SH-SY5Y (cell line): ENCODE data around the gene MRPL40.

ENCODE experiments used
- GATA2 ChIP-seq: IDR thresholded peaks from 2 replicates; pipeline ENCODE4 v1.6.1; 2011; ENCODE audit warnings: mild to moderate bottlenecking, low read depth, low read length
- GATA3 ChIP-seq: IDR thresholded peaks from 2 replicates; pipeline ENCODE4 v1.6.1; 2011; ENCODE audit warnings: low read depth, mild to moderate bottlenecking, low read length, moderate library complexity

The MRPL40 gene

DNA sequence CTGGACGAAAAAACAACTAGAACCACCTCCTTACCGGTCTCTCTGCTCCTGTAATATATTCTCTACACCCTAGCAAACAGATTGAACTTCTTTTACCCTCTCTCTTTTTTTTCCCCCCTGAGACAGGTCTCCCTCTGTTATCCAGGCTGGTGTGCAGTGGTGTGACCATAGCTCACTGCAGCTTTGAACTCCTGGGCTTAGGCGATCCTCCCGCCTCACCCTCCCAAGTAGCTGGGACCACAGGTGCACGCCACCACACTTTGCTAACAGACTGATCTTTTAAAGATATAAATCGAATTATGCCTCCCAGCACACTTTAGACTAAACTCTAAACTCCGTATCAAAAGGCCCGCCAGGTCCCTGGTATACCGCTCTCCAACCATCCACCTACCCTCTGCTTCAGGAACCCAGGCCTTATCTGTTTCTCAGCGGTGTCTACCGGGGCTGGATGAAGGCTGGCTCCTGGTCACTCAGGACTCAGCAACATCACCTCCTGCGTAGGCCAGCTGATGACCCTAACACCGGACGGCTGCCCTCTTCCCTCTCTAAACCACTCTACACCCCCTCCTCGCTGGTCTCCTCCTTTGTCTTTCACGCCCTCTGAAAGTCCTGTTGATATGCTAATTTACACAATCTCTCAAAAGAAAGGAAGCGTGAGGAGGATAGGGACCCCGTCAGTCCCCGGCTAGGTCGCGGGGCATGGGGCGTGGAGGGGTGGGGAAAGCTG, 14.4 kb downstream of the MRPL40 start:
- TF ChIP-seq GATA3 (no peak), GATA2 (no peak)

DNA sequence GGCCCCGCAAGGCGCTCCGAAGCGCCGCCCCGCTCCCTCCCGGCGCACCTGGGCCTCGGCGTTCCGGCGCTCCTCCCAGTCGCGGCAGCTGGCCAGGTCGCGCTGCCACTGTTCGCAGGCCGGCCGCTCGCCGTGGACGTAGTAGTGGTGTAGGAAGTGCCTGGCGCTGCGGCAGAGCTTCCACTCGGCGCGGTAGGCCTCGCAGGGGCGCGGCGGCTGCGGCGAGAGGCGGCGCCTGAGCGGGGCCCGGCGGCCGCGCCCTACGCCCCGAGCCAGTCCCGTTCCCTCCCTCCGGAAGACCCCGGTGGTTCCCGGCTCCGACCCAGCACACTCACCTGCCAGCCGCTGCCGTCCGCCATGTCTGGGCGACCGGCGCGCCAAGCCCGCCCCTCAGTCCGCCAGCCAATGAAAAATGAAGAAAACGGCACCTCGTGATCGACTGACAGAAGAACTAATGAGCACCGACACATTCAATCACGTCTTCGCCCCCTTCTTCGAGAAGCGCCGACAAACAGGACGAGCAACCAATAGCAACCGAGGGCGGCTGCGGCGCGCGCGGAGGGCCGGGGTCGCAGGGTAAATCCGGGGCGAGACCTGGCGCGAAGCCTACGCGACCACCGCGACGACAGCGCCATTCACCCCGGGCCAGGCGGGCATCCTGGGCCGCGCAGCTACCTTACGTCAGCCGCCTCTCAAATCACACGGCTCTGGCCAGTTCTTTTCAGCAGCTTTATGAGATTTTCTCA, 15.2 kb downstream of the MRPL40 start, which contains the start of gene C22orf39:
TSS of gene C22orf39 (minus strand) at position 382 of the 746 bp plus-strand sequence. CDS start at position 359, 23 bp downstream.
- TF ChIP-seq GATA3 (no peak), GATA2 (no peak)

DNA sequence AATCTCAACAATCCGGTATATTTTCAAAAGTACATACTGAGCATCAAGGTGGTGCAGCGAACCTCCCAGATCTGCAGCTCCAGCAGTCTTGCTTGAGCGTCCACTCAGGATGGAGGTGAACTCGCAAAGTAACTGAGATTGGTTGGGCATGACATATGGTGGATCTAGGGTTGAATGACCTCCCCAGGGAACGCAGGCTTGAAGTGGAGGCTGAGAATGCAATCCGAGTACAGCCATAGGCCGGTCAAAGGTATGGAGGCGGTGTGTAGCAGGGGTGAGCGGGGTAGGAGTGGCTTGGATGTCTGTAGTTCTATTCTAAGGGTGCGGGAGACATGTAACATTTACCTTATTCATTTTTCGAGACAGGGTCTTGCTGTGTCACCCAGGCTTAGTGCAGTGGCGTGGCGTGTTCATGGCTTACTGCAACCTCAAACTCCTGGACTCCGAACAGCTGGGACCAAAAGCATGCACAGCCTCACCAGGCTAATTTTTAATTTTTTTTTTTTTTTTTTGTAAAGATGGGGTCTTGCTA, 15.8 kb downstream of the MRPL40 start:
- no peak for TF ChIP-seq GATA2
- no peak for TF ChIP-seq GATA3

DNA sequence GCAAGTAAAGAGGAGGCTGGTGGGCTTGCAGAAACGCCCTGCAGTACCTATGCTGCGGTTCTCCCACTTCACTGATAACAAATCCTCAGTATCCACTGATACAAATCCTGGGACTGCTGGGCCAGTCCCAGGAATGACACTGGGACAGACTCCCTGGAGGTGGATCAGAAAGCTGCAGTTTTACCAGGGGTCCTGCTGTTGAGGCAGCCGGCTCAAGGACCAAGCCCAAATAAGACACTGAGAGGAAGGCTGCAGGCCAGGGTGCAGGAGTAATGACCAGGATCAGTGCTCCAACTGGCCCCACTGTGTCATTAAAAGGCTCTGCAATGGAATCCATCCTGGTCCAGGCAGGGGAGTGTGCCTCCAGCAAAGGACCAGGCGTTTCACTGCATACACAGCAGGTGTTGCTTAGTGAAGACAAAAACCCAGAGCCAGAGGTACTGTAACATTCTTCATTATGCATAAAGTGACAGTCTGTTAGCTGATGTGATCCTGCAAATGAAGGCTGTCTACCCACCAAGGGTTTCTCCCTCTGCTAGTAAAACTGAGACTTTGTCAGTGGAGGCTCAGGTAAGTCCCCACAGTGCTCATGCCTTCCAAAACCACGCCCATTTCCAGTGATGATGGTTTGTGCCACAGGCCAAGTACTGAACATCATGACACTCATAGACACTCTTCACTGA, 16.5 kb downstream of the MRPL40 start:
- TF ChIP-seq GATA2 (no peak), GATA3 (no peak)

DNA sequence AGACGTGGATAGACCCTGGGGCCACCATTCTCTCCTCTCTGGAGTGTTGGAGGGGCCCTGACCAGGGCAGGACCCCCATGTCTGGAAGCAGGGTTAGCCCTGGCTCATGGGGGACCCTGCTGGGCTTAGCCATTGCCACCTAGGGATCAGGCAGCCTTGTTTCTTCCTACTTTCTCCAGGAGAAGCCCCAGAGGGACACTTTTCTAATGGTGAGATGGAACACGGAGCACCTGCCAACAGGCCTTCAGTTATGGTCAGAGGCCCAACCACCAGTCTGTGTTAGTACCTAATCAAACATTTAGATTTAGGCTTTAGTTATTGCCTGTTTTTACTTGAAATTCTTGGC, 17.1 kb downstream of the MRPL40 start:
- TF ChIP-seq GATA2 (no peak), GATA3 (no peak)

DNA sequence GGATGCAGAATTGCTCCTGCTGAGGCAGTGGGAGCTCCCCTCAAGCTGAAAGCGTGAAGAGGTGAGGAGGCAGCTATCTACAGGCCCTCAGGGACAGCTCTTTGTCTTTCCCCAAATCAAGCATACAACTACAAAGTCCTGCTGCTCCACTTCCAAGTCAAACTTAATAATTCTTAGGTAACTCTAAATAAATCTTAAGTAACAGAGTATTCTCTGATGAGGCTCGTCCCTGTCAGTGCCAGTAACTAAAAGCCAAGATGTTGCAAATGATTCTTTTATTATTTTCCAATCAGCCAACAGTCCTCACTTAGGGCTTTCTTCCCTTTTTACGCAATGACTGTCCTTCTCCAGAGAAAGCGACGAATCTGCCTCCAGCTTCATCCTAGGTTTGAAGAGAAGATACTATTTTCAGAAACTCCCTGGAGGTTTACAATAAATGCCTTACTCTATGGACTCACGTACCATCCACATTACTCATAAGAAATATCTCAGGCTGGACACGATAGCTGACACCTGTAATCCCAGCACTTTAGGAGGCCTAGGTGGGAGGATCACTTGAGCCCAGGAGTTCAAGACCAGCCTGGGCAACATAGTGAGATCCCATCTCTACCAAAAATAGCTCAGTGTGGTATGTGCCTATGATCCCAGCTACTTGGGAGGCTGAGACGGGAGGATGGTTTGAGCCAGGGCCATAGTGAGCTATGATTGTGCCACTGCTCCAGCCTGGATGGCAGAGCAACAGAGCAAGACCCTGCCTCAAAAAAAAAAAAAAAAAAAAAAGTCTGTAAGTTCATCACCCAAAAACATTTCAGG, 18.2 kb downstream of the MRPL40 start:
- TF ChIP-seq GATA3 (no peak), GATA2 (no peak)

DNA sequence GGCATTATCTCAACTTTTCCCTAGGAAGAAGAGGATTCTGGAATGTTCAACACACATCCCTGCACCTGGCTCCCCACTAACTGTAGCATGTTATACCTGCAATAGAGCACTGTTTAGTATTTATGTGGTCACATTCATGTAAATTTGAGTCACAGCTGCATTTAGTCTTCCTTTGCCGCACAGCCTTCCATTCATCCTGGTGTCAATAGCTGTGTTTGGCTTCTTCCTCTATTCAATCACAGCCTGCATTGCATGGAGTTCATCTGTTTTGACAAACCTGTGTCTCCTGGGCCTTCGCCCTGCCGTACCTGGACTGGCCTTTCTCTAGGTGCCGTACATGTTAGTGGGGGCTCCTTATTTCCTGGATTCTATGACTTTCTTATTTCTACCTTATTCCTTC, 19.2 kb downstream of the MRPL40 start:
- TF ChIP-seq GATA3 (no peak), GATA2 (no peak)

DNA sequence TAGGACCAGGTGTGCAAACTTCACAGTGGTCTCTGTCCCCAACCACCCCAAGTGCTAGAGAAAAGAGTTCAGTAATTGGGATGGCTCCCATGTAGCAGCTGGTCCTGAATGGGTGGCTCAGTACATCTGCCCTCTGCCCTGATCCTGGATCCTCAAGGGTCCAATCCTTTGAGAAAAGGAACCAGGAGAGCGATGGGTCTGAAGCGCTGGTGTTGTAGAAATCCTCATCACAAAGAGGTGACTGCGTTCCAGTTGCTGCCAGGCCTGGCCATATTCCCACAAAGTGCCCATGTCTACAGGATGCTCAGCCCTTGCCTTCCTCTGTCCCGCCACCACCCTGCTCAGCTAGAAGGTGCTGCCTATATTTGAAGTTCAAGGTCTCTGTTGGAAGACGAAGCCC, 21.4 kb downstream of the MRPL40 start:
- no peak for TF ChIP-seq GATA3
- no peak for TF ChIP-seq GATA2

DNA sequence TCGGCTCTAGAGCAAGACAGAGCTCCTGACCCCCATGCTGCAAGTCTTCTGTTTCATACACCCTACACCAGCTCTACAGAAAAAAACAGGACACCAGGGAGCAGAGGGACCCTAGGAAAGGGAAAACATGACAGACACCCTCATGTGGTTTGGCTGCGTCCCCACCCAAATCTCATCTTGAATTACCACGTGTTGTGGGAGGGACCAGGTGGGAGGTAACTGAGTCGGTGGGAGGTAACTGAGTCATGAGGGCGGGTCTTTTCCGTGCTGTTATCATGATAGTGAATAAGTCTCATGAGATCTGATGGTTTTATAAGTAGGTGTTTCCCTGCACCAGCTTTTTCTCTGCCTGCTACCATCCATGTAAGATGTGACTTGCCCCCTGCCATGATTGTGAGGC, 21.8 kb downstream of the MRPL40 start:
- no peak for TF ChIP-seq GATA3
- TF ChIP-seq GATA2, result no peak

DNA sequence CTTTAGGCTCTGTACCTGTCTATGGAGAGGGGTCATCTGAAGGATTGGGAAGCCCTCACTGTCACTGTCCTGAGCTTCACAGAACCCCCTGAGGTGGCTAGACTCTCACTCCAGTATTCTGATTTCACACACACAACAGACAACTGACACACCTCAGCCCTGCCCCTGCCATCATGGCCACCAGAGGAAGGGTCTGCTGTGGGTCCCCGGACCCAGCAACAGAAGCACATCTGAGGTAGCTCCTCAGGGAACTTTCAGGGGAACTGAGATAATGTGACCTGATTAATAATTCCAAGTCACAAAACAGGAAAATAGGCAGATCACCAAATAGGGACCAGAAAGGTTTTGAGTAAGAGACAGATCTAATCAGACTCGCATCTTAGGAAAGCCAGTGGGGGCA, 22.7 kb downstream of the MRPL40 start:
- TF ChIP-seq GATA2, result no peak
- TF ChIP-seq GATA3, result no peak

DNA sequence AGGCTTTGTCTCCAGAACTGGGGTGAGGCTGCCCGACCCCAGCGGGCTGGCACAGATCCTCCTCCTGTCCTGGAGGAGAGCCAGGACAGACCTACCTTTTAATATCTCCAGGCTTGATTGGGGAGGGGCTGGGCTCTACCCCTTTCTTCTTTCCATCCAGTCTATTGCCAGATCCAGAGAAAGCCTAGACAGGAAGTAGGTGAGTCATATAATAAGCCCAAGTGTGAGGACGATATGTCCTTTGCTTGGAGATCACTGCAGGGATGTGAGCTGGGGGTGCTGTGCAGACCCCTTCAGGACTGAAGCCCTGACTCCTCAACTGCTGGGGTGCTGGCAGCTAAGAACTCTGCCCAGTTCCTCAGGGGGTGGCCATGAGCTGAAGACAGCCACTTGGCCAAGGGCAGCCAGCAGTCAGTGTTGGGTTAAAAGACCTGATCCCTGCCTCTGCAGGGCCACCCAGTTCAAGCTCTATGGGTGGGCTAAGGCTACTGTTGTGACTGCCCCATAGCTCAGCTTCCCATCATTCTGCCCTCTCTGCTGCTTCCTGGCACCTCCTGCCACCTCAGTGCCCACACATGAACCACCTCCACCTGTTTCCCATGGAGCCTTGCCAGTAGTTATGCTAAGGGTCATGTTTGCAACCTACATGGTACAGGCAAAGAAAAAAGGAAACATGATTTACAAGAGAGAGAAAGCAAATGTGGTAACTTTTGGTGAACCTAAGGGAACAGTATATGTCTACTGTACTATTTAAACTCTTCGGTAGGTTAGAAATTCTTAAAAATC, 23.4 kb downstream of the MRPL40 start:
- TF ChIP-seq GATA2 (no peak), GATA3 (no peak)

DNA sequence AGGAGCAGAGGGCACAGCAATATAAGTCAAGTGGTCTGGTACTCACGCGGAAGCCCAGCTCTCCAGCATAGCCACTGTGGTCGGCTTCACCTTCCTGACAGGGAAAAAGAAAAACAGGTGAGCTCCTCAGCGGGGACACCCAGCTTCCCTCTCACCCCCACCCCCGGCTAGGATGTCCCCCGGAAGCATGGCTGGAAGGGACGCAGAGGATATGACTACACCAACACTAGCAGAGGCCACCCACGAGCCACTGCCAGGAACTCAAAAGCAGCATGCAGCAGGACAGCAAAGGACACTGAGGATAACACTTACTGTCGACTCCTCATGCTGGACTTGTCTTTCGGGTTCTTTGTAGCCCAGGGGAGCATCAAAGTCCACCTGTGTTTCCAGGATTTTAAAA, 24.2 kb downstream of the MRPL40 start:
- TF ChIP-seq GATA2 (no peak), GATA3 (no peak)

DNA sequence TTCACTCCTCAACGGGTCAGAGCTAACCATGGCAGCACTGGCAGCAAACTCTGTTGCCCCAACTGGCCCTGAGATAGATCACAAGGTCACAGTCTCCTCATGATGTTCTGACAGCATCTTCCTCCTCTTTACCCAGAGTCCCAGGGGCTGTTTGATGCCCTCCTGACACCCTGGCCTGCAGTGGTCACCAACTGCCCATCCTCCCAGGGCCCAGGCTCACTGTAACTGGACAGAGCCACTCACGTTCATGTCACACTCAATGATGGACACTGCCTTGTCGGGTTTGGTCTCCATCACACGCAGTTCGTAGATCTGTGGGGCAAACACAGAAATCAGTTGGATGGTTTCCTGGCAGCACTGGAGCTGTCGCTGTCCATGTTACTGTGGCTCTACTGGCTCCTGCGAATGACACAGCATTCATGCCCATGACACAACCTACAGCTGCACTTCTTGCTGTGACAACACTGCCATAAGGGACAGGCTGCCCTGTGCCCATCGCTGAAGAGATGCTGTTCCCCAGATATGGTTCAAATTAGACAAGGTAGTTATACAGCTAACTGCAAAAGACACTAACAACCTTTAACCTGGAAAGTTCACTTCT, 25.6 kb downstream of the MRPL40 start:
- TF ChIP-seq GATA3, result no peak
- TF ChIP-seq GATA2, result no peak

DNA sequence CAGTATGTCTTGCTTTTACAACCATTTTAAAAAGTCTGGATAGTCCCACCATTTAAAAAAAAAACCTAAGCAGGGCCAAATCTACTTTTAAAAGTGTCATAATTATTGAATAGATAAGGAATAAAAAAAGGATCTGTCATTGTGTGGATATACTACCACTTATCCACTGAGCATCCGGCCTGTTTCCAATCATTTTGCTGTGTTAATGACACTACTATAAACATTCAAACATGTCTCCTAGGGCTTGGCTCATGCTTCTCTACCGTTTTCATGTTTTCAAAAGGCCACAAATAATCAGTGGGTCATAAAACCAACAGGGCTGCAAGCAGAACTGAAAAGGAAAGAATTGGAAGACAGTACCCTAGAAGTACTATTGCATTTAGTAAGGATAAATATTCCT, 27.7 kb downstream of the MRPL40 start:
- TF ChIP-seq GATA2, result no peak
- TF ChIP-seq GATA3, result no peak
